ENCODE data around the gene FAM185A. TPM values are rescaled to one million over a fixed set of nuclear protein-coding genes. Genes with fewer than 3 reads are reported as not detected.

Gene FAM185A
- total and polyA plus RNA-seq, 7 donors: 5.2 to 11.1 (median 8.6) TPM

DNA sequence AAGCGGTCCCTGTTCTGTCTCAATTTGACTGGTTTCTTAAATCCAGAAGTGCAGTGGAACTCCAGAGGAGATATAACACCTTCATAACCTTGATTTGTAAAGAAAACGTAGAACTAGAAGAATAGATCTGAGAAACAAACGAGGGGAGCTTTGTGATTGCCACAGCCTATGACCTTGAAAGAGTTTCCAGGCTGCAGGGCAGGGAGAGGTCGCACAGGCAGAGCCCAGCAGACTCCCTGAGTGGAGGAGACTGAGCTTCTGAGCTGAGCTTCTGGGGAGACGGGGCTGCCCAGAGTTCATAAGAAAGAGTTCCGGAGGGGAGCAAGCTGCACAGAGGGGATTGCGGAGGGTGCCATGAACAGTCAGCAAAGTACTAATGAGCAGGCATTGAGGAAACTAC lies 57.8 kb downstream of the FAM185A start:
- no peak for DNase-seq
- no peak overlapping the region for H3K4me3 ChIP-seq
- ATAC-seq: no peak
- intact Hi-C loops (cut with DNase I): no loop called here
- H3K27me3 ChIP-seq (ENCODE audit: insufficient read depth in 3 of 3, low read length in 2 of 3): no peaks in the 10 kb centered on the region
- H3K9me3 ChIP-seq: no peaks in the 10 kb centered on the region
- TF ChIP-seq, protein P1, sequence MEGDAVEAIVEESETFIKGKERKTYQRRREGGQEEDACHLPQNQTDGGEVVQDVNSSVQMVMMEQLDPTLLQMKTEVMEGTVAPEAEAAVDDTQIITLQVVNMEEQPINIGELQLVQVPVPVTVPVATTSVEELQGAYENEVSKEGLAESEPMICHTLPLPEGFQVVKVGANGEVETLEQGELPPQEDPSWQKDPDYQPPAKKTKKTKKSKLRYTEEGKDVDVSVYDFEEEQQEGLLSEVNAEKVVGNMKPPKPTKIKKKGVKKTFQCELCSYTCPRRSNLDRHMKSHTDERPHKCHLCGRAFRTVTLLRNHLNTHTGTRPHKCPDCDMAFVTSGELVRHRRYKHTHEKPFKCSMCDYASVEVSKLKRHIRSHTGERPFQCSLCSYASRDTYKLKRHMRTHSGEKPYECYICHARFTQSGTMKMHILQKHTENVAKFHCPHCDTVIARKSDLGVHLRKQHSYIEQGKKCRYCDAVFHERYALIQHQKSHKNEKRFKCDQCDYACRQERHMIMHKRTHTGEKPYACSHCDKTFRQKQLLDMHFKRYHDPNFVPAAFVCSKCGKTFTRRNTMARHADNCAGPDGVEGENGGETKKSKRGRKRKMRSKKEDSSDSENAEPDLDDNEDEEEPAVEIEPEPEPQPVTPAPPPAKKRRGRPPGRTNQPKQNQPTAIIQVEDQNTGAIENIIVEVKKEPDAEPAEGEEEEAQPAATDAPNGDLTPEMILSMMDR (IDR thresholded peaks at IDR 0.05): no peak
- no peak overlapping the region for H3K27ac ChIP-seq
- H3K36me3 ChIP-seq (ENCODE audit: insufficient read depth in 1 of 2, low read depth in 1 of 2): peaks cover 5 to 18% of the 10 kb centered on the region in 2 donors
- H3K4me1 ChIP-seq: no peaks in the 10 kb centered on the region
- whole genome bisulfite sequencing, 3 donors: 85 to 89% (median 87%) methylated on average over 7 of the region's 7 CpGs

DNA sequence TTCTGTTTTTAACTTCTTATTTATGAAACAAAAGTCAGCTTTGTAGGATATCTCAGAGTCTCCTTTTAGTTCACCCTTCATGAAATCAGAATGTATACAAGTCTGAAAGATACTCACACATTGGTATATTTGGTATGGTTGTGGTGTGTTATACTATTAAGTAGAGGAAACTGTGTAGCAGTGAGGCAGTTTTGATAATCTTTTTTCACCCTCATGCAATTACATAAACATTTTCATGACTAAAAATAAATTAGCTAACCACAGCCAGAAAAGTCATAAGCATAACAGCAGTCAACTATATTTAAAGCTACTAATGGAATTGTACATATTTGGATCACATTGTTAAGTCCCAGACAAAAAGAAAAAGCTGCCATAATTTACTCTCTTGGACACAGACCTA lies 62.1 kb downstream of the FAM185A start:
- no peaks in the 10 kb centered on the region for H3K4me1 ChIP-seq
- no peaks in the 10 kb centered on the region for H3K9me3 ChIP-seq
- H3K36me3 ChIP-seq (ENCODE audit: insufficient read depth in 1 of 2, low read depth in 1 of 2): peaks cover 5 to 20% of the 10 kb centered on the region in 2 donors
- TF ChIP-seq, protein P1 (IDR thresholded peaks at IDR 0.05): no peak
- no peaks in the 10 kb centered on the region for H3K27me3 ChIP-seq (ENCODE audit: insufficient read depth in 3 of 3, low read length in 2 of 3)
- no peak overlapping the region for H3K27ac ChIP-seq
- DNase-seq: no peak
- intact Hi-C loops (cut with DNase I): no loop called here
- H3K4me3 ChIP-seq: no peak overlapping the region
- ATAC-seq: no peak

DNA sequence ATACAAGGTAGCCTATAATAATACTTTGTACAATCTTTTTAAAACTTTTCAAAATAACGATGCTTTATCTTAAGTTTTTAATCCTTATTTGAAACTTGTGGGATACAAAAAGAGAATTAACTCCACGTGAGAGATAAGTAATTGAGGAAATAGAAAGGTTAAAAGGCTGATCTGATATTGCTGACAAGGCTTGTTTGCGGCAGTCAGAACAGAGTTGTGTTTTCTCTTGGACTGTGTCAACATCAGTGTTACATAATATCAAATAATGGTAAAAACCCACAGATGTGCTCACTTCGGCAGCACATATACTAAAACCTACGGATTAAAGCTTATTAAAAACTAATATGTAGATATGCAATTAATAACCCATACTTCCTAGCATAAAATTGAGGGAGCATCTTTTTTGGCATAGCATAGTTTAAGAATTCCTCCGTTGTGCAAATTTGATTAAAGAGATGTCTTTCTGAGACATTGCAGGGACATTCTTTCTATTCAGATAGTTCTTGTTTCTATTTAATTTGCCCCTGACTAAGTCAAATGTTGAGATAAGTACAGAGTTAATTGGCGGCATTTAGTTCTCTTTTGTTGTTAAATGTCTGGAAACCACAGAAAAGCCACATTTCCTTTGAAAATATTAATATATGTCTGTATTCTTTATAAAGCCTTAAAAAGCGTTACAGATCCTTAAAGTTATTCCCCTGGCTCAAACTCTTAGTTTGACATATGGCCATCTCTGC lies 63.3 kb downstream of the FAM185A start:
- Histone ChIP-seq H3K27ac (no peak overlapping the region), H3K4me3 (no peak overlapping the region), H3K27me3 (ENCODE audit: insufficient read depth in 3 of 3, low read length in 2 of 3) (no peaks in the 10 kb centered on the region), H3K4me1 (no peaks in the 10 kb centered on the region), H3K36me3 (ENCODE audit: insufficient read depth in 1 of 2, low read depth in 1 of 2) (peaks cover 5 to 20% of the 10 kb centered on the region in 2 donors), H3K9me3 (no peaks in the 10 kb centered on the region)
- WGBS, 3 donors: 78 to 82% (median 80%) methylated on average over 8 of the region's 8 CpGs
- TF ChIP-seq, protein P1 (IDR thresholded peaks at IDR 0.05): no peak
- DNase-seq: no peak
- intact Hi-C loops (cut with DNase I): no loop called here
- ATAC-seq: no peak

DNA sequence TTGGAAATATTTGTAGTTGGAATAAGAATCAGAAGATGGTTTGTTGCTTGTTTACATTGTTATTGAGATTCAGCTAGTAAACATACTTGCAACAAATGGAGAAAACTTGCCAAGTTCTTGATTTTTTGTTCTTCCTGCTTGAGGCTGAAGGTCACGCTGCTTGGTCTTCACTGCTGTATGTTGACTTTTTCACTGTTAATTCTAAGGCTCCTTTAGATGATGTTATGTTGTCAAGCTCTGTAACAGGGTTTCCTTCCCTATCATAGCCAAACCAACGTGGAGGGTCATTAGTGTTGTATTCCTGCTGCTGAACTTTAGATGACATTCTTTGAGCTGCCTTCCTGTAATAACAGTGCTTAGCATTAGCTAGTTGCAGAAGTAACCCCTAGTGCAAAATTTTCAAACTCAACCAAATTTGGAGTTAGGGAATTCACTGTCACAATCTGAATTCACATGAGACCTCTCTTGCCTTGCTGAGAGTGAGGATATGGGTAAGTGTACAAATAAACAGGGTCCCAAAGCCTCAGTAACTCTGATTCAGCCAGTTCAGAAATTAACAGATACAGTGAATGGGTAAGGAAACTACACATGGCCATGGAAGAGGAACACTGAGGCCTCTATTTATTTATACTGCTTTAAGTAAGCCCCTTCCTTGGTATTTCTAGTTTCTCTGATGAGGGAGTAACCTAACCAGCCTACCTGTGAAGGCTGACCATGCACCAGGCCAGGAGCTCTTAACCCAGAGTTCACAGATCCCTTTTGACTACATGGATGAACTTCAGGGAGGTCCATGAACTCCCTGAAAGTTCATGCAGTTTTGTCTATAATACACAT lies 64.6 kb downstream of the FAM185A start:
- Histone ChIP-seq H3K27ac (no peak overlapping the region), H3K36me3 (ENCODE audit: insufficient read depth in 1 of 2, low read depth in 1 of 2) (peaks cover 5 to 17% of the 10 kb centered on the region in 2 donors), H3K27me3 (ENCODE audit: insufficient read depth in 3 of 3, low read length in 2 of 3) (no peaks in the 10 kb centered on the region), H3K9me3 (no peaks in the 10 kb centered on the region), H3K4me1 (no peaks in the 10 kb centered on the region), H3K4me3 (no peak overlapping the region)
- no peak for ATAC-seq
- 72 to 81% (median 76%) methylated on average over 2 of the region's 2 CpGs for WGBS, 3 donors
- no peak for DNase-seq
- intact Hi-C loops (cut with DNase I): no loop called here
- TF ChIP-seq, protein P1 (IDR thresholded peaks at IDR 0.05): no peak

Measured in psoas muscle (tissue), 8 donors.